Fibroblast of the conjunctiva (primary cell): ENCODE results near the gene CMYA5.
"Not testable (repeated sequence)": the region's sequence is repeated elsewhere in the genome, so short reads cannot be mapped to it uniquely, and the experiment has no call there.

ENCODE experiments used
- DNase-seq: peaks from one replicate; pipeline ENCODE4 v3.0.0-alpha.2; 2010; ENCODE audit warnings: low read depth

The CMYA5 gene

GRCh38 chr5:79689541-79690466 lies at the start of gene CMYA5:
TSS of gene CMYA5 (plus strand) at chr5:79689836. CDS start at chr5:79689908, 72 bp downstream.
- DNase-seq, result peak; percentile 33

GRCh38 chr5:79640571-79641055 lies 49.0 kb upstream of the CMYA5 start:
- DNase-seq, result no peak

GRCh38 chr5:79641414-79641813 lies 48.2 kb upstream of the CMYA5 start:
- DNase-seq, result no peak

- DNase-seq, result no peak
These were observed 47.4 kb upstream of the CMYA5 start for GRCh38 chr5:79642210-79642609.

GRCh38 chr5:79653843-79654242 lies 35.8 kb upstream of the CMYA5 start:
- no peak for DNase-seq

- DNase-seq, result no peak
These were observed 26.4 kb upstream of the CMYA5 start for GRCh38 chr5:79663212-79663611.

- no peak for DNase-seq
These were observed 22.9 kb upstream of the CMYA5 start for GRCh38 chr5:79666758-79667157.

GRCh38 chr5:79672392-79672791 lies 17.2 kb upstream of the CMYA5 start:
- no peak for DNase-seq

GRCh38 chr5:79676354-79676753 lies 13.3 kb upstream of the CMYA5 start:
- not testable (repeated sequence) for DNase-seq

GRCh38 chr5:79682102-79682501 lies 7.5 kb upstream of the CMYA5 start:
- DNase-seq, result not testable (repeated sequence)

- no peak for DNase-seq
These were observed 4.9 kb upstream of the CMYA5 start for GRCh38 chr5:79684782-79685181.

GRCh38 chr5:79685627-79686026 lies 4.0 kb upstream of the CMYA5 start:
- no peak for DNase-seq

- no peak for DNase-seq
These were observed 2.8 kb upstream of the CMYA5 start for GRCh38 chr5:79686799-79687198.

GRCh38 chr5:79687889-79688288 lies 1.7 kb upstream of the CMYA5 start:
- no peak for DNase-seq

GRCh38 chr5:79691007-79691406 lies 1.4 kb downstream of the CMYA5 start:
- no peak for DNase-seq

- no peak for DNase-seq
These were observed 3.0 kb downstream of the CMYA5 start for GRCh38 chr5:79692596-79692995.

GRCh38 chr5:79694183-79694582 lies 4.5 kb downstream of the CMYA5 start:
- no peak for DNase-seq

GRCh38 chr5:79694652-79695051 lies 5.0 kb downstream of the CMYA5 start:
- DNase-seq, result no peak

GRCh38 chr5:79695526-79695925 lies 5.9 kb downstream of the CMYA5 start:
- DNase-seq, result no peak

- DNase-seq, result no peak
These were observed 7.9 kb downstream of the CMYA5 start for GRCh38 chr5:79697222-79698170.

GRCh38 chr5:79699763-79700400 lies 10.2 kb downstream of the CMYA5 start:
- DNase-seq, result no peak
